ENCODE data around the gene CLCN5.

CLCN5 gene

GRCh38 chrX:50099331-50099730 lies 176.9 kb downstream of the CLCN5 start:
- no peak overlapping the region for H3K27ac ChIP-seq
- TF ChIP-seq, protein P1, sequence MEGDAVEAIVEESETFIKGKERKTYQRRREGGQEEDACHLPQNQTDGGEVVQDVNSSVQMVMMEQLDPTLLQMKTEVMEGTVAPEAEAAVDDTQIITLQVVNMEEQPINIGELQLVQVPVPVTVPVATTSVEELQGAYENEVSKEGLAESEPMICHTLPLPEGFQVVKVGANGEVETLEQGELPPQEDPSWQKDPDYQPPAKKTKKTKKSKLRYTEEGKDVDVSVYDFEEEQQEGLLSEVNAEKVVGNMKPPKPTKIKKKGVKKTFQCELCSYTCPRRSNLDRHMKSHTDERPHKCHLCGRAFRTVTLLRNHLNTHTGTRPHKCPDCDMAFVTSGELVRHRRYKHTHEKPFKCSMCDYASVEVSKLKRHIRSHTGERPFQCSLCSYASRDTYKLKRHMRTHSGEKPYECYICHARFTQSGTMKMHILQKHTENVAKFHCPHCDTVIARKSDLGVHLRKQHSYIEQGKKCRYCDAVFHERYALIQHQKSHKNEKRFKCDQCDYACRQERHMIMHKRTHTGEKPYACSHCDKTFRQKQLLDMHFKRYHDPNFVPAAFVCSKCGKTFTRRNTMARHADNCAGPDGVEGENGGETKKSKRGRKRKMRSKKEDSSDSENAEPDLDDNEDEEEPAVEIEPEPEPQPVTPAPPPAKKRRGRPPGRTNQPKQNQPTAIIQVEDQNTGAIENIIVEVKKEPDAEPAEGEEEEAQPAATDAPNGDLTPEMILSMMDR (conservative IDR thresholded peaks at IDR 0.05), result no peak
- no peak for TF ChIP-seq ZFX (IDR thresholded peaks at IDR 0.05)

DNA sequence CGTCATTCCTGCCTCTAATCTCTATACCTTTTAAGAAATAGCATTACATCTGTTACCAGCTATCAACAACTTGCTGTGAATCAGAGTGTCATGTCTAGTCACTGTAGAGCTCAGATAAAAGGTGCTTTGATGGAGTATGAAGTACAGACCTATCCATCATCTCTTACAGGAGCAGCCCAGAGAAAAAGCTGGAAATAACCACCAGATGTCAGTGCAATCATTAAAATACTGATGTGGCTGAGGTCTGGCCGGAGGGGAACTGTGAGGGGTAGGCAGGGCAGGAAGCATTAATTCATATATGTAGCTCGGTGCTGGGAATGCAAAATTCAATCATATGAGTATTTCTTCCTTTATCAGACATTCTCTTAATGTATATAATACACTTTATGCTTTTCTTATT lies 177.8 kb downstream of the CLCN5 start:
- no peak overlapping the region for H3K27ac ChIP-seq
- TF ChIP-seq ZFX (IDR thresholded peaks at IDR 0.05), result no peak
- TF ChIP-seq, protein P1 (conservative IDR thresholded peaks at IDR 0.05), result peak; percentile 30

- no peak overlapping the region for H3K27ac ChIP-seq
- TF ChIP-seq ZFX (IDR thresholded peaks at IDR 0.05), result no peak
- TF ChIP-seq, protein P1 (conservative IDR thresholded peaks at IDR 0.05), result no peak
Observed at GRCh38 chrX:50103176-50103575, 180.8 kb downstream of the CLCN5 start.

- TF ChIP-seq, protein P1 (conservative IDR thresholded peaks at IDR 0.05), result no peak
- TF ChIP-seq ZFX (IDR thresholded peaks at IDR 0.05), result no peak
- no peak overlapping the region for H3K27ac ChIP-seq
Observed at GRCh38 chrX:50103866-50104566, 181.6 kb downstream of the CLCN5 start.

- TF ChIP-seq ZFX (IDR thresholded peaks at IDR 0.05), result no peak
- TF ChIP-seq, protein P1 (conservative IDR thresholded peaks at IDR 0.05), result no peak
- no peak overlapping the region for H3K27ac ChIP-seq
Observed at GRCh38 chrX:50106051-50106675, 183.8 kb downstream of the CLCN5 start.

- no peak overlapping the region for H3K27ac ChIP-seq
- TF ChIP-seq, protein P1 (conservative IDR thresholded peaks at IDR 0.05), result no peak
- no peak for TF ChIP-seq ZFX (IDR thresholded peaks at IDR 0.05)
Observed at GRCh38 chrX:50107470-50107869, 185.1 kb downstream of the CLCN5 start.

GRCh38 chrX:50108264-50108663 lies 185.9 kb downstream of the CLCN5 start:
- no peak for TF ChIP-seq ZFX (IDR thresholded peaks at IDR 0.05)
- TF ChIP-seq, protein P1 (conservative IDR thresholded peaks at IDR 0.05), result no peak

More at GRCh38 chrX:50108264-50108663, 185.9 kb downstream of the CLCN5 start:
- H3K27ac ChIP-seq, result no peak overlapping the region
